Frontal cortex (tissue), 4 donors: ENCODE data around the gene IPCEF1. TPM values are rescaled to one million over a fixed set of nuclear protein-coding genes. Genes with fewer than 3 reads are reported as not detected.

ENCODE experiments used
- DNase-seq, 2 donors: peaks; one replicate each; pipeline ENCODE4 v3.0.0; 2012; ENCODE audit warnings: low spot score in 2 of 2
- FAIRE-seq: peaks from 2 replicates; lab custom pipeline; 2012; peaks lifted over from hg19 to GRCh38; lab: Jason Lieb, UNC
- total RNA-seq: library from RNA; depleted of rRNA; stranded (reverse); fragments of >200 nt; gene quantifications from one replicate; pipeline ENCODE4 v1.2.3, GENCODE V29; 2014
- donor health status: control.
- donor health status: control.
- donor health status: control.

The IPCEF1 gene
- total RNA-seq, 1 donor from 2014 or later, result 10.6 TPM

DNA sequence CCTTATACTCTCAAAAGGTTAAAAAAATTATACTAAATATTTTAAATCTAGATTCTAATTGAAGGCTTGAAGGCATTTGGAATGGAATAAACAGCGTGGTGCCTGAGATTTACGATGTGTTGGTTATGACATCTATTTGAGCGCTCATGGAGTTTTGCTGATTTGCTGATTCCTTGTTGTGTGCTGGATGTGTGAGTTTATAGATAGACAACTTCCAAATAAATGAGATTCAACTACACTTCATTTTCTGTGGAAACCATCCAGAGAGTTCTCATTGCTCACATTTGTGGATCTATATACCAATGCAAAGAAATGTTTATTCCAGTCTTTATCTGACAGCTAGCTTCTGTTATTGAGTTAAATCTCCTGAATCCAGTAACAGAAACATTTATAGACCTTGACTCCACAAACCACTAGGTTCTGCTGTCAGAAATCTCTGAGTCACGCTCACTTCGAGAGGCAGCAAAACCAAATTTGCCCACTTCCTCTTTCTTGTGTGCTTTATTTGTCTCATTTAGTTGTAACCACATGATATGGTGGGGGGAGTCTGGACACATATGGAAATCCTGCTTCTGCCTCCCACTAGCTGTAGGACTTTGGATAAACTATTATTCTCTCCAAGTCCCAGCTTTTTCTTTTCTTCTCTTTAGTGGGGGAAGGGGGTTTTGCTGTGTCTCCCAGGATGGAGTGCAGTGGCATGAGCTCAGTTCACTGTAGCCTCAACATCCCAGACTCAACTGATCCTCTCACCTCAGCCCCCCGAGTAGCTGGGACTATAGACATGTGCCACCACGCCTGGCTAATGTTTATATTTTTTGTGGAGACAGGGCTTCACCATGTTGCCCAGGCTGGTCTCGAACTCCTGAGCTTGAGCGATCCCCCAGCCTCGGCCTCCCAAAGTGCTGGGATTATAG, 54.5 kb downstream of the IPCEF1 start:
- FAIRE-seq (no peak), DNase-seq (peak in 1 of 2 donors; percentile 8)

GRCh38 chr6:154301086-154301625, 55.4 kb downstream of the IPCEF1 start:
- FAIRE-seq (no peak), DNase-seq (no peak)

DNA sequence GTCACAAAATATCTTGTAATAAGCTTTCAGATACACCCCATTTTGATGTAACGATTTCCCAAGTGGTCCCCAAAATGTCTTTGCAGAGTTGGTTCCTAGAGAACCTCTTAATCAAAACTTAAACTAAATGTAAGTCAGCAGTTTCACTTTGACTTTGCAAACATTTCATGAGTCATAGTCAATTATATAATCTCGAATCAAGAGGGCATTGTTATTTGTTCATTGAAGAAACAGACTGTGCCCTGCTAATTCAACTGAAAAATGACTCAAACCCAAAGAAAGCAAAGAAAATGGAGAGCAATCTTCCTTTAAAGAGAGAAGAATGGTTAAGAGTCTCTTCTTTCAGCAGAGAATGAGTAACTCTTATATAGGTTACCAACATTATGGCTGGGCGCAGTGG, 58.3 kb downstream of the IPCEF1 start:
- DNase-seq (no peak), FAIRE-seq (peak; percentile 24)

DNA sequence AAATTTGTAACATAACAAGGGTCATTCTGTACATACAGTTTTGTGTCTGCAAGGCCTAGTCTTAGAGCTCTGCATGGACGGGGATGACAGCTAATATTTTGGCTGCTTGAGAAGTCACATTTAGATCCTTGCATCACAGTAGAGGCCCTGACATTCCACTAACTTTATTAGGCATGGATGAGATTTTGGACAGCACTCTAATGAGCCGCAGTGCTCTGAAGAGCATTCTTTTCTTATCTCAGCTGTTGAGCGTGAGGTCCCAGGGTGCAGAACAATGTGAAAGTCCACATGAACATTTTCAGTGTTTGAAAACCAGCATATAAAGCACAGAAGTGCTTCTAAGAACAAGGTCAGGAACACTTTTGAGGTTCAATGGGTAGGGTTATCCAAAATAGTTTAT, 58.9 kb downstream of the IPCEF1 start:
- FAIRE-seq, result no peak
- DNase-seq, result no peak

- DNase-seq (no peak), FAIRE-seq (no peak)
Observed at GRCh38 chr6:154297210-154297609, 59.4 kb downstream of the IPCEF1 start.

DNA sequence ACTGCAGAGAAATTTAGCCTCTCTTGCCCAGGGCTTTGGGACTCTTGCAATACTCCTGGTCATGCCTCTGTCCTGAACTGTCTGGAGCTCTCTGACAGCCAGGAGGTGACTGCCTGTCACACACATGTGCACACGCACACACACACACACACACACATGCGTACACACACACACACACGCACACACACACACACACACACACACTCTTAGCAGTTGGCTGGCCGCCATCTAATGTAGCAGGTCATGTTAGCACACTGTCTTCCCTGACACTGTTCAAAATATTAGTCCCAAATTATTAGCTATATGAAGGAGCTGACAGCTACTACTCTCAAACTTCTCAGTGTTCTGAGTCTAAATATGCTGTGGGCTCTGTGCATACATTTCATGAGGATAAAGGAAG, 60.9 kb downstream of the IPCEF1 start:
- DNase-seq (no peak), FAIRE-seq (no peak)

- FAIRE-seq (no peak), DNase-seq (no peak)
Observed at GRCh38 chr6:154292855-154293519, 63.6 kb downstream of the IPCEF1 start.

GRCh38 chr6:154292066-154292465, 64.5 kb downstream of the IPCEF1 start:
- DNase-seq, result no peak
- no peak for FAIRE-seq

DNA sequence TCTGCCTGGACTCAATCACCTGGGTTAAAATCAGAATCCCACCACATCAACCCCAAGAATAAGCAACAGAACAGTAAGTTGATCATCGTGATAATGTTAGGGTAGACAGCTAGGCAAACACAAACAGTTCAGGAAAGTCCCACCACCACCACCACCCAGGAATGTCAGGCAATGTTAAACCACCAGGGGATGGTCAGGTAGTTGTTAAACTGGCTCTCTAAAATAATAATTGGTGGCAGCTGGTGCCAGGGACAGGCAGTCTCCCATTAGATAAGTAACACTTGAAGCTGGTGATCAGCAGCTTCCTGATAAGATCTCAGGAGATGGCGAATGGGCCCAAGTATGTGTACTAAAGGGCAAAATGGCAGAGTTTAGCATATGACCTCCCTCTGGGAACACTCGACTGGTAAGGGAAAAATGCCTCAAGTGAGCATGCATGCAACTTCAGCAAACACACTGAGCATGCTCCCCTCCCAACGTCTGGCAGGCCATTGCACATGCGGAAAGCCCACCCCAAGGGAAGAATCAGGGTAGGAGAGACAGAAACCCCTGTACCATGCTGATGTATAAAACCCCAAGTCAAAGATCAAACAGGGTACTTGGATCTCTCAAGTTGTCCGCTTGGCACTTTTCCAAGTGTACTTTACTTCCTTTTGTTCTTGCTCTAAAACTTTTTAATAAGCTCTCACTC, 66.6 kb downstream of the IPCEF1 start:
- DNase-seq (no peak), FAIRE-seq (no peak)

GRCh38 chr6:154285826-154286225, 70.8 kb downstream of the IPCEF1 start:
- no peak for DNase-seq
- no peak for FAIRE-seq

DNA sequence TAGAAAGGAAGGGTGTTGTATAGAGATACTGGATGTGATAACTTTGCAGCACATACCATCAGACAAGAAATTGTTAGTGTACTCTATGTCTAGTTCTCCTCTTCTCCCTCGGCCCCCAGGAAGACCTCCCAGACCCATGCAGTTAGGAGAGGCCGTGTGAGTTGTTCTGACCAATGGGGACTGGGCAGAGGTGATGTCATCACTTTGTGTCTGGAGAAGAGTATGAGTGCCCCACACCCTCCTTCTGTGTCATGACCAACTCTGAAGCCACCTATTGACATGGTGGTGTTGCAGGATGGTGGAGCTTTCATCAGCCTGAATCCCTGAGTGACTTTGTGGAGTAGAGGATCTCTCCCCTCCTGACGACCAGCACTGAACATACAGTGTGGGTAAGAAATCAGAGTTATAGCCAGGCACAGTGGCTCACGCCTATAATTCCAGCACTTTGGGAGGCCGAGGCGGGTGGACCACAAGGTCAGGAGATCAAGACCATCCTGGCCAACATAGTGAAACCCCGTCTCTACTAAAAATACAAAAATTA, 72.2 kb downstream of the IPCEF1 start:
- FAIRE-seq (no peak), DNase-seq (no peak)

DNA sequence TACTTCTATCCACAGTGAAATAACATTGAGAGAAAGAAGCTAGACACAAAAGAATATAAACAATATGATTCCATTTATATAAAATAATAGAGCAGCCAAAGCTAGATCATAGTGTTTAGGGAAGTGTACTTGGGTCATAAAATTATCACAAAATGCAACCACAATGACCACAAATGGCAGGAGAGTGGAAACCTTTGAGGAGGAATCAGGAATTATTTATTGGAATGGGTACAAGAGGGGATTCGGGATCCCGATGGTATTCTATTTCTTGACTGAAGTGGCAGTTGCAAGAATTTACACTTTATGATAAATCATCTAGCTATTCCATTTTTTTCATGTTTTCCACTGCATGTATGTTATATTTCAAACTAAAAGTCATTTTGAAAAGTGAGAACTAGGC, 76.1 kb downstream of the IPCEF1 start:
- no peak for FAIRE-seq
- no peak for DNase-seq

- DNase-seq (no peak), FAIRE-seq (no peak)
Observed at GRCh38 chr6:154277629-154278017, 79.0 kb downstream of the IPCEF1 start.

GRCh38 chr6:154276810-154277628, 79.6 kb downstream of the IPCEF1 start:
- FAIRE-seq (peak; percentile 86), DNase-seq (peak in 1 of 2 donors; percentile 35)

DNA sequence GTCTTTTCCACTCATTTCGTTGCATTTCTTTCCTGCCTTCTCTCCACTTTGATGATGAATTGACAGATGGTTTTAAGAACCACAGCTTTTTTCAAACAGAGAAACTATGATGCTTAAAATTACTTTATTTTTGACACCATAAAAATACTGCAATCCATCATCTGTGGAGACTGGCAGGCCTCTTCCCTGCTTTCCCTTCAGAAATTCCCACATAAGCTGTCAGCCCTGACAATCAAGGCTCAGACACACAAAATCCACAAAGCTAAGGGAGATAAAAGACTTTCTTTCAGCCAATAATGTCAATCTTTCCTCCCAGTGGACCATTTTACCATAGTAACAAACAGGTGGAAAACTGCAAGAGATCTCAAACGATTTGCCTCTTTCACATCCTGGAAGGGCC, 82.4 kb downstream of the IPCEF1 start:
- FAIRE-seq, result no peak

DNA sequence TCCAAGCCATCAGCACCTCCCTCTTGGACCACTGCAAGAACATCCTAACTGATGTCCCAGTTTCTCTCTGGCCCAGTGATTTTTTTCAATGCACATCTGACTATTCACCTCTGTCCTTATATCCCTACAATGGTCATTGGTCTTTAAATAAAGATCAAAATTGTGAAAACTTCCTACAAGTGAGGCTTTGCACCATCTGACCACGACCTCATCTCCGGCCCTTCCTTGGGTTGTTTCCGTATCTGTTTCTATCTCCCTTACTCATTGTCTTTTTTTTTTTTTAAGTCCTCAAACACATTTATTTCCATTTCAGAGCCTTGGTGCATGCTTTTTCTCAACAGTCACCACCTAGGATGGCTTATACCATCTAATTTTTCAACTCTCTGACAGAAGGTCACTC, 88.1 kb downstream of the IPCEF1 start:
- DNase-seq, result no peak
- FAIRE-seq, result no peak

More for the DNA sequence above, 82.4 kb downstream of the IPCEF1 start:
- DNase-seq, result no peak

GRCh38 chr6:154267508-154268106, 89.0 kb downstream of the IPCEF1 start:
- no peak for FAIRE-seq
- DNase-seq, result no peak

DNA sequence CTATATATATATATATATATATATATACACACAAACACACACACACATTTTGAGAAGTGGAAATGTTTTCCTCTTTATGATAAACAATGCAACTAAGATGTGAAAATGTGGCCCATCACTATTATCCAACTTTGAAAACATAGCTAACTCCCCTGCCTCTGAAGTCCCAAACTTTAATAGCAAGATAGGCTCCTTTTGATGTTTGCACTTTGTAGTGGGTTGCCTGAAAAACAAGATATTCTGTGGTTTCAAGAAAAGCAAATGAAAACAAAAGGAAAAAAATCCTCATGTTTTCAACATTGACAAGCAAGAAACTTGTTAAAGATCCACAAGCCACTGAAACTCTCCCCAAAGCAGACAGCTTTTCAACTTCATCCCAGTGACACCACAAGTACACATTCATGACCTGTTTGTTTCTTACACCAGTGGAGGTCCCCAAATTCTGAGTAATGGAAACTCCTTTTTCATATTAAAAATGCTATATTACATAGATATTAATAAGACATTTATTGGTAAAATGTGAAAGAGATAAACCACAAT, 90.0 kb downstream of the IPCEF1 start:
- FAIRE-seq (no peak), DNase-seq (no peak)
